BLaER1 treated with 17β-estradiol and CSF1 and Interleukin-3, amounts not matched to agents 10 nM and 100 nM (cell line): ENCODE data around the gene PACSIN3.

Source experiments
- H3K27ac ChIP-seq, 11 experiments: shearing (Covaris generic); formaldehyde crosslinking; 2 replicates each; pipeline ENCODE4 v1.8.1; 2022
- H3K27me3 ChIP-seq, 11 experiments: shearing (Covaris generic); formaldehyde crosslinking; 2 replicates each; pipeline ENCODE4 v1.8.1; 2022
- H3K36me3 ChIP-seq, 11 experiments: shearing (Covaris generic); formaldehyde crosslinking; 2 replicates each; pipeline ENCODE4 v1.8.1; 2022
- H3K4me1 ChIP-seq, 10 experiments: shearing (Covaris generic); formaldehyde crosslinking; 2 replicates each; pipeline ENCODE4 v1.8.1; 2022
- H3K4me2 ChIP-seq, 11 experiments: shearing (Covaris generic); formaldehyde crosslinking; 2 replicates each; pipeline ENCODE4 v1.8.1; 2022
- H3K4me3 ChIP-seq, 10 experiments: shearing (Covaris generic); formaldehyde crosslinking; 2 replicates each; pipeline ENCODE4 v1.8.1; 2022
- H3K9ac ChIP-seq, 11 experiments: shearing (Covaris generic); formaldehyde crosslinking; 2 replicates each; pipeline ENCODE4 v1.8.1; 2022
- H3K9me3 ChIP-seq, 11 experiments: shearing (Covaris generic); formaldehyde crosslinking; replicated peaks in 1 of 11; 2 replicates each; pipeline ENCODE4 v1.8.1; 2022
- H4K20me1 ChIP-seq, 11 experiments: shearing (Covaris generic); formaldehyde crosslinking; 2 replicates each; pipeline ENCODE4 v1.8.1; 2022
- Cebpa-rat ChIP-seq, 11 experiments: shearing (Covaris generic); IDR thresholded peaks; 2 replicates each; pipeline ENCODE4 v1.8.1; 2022

Gene PACSIN3

DNA sequence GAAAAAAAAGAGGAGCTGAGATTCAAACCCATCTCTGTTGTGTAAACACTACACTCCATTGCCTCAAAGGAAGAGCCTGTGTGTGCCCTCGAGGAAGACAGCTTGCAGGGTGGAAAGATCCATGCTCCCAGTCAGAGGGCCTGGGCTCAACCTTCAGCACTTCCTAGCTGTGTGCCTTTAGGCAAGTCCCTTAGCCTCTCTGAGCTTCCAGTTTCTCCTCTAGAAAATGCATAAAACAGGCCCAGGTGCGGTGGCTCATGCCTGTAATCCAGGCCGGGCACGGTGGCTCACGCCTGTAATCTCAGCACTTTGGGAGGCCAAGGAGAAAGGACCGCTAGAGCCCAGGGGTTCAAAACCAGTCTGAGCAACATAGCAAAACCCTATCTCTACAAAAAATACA lies 5.0 kb downstream of the PACSIN3 start:
- Histone ChIP-seq H3K9ac (no peak overlapping the region; a peak in 1 of 22 replicates), H3K4me1 (peaks cover 37 to 61% (median 47%) of the 10 kb centered on the region in 10 experiments), H3K9me3 (no peaks in the 10 kb centered on the region), H3K27ac (no peak overlapping the region), H3K36me3 (peaks cover 0 to 34% (median 22%) of the 10 kb centered on the region in 11 experiments; a peak in 14 of 22 replicates), H3K4me2 (no peak overlapping the region), H3K27me3 (peaks cover 0 to 7% (median 0%) of the 10 kb centered on the region in 11 experiments; a peak in 1 of 22 replicates), H4K20me1 (peaks cover 0 to 22% (median 0%) of the 10 kb centered on the region in 11 experiments; a peak in 7 of 22 replicates), H3K4me3 (no peak overlapping the region)
- TF ChIP-seq Cebpa-rat (IDR thresholded peaks at IDR 0.05): no peak

DNA sequence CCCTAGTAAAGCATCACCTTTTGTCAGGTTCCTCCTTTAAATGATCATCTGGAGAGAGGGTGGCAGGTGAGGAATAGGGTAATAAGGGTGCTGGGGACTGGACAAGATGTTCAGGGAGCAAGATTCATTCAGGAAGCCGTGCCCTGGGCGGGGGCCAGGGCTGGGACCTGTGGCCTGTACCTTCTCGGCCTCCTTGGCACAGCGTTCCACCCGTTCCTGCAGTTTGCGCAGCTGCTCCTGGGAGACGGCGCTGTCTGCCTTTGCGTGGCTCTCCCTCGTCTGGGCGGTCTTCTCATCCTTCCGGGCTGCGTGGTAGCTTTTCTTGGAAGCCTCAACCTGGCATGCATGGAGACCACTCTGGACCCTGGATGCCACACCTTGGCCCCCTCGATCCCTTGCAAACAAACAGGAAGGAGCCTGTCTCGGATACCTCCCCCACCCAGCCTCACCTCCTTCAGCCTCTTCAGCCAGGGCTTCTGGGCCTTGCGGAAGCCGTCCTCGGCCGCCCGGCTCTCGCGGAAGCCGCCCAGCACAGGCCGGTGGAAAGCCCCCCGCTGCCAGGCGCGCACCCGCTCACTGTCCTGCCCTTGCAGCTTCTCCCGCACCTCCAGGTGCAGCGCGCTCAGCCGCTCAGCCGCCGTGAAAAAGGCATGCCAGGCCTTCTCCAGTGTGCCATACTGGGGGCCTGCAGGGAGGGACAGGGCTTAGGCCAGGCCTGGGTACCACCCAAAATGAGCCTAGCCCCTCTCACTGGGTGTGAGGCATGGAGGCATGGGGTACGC lies 6.0 kb downstream of the PACSIN3 start:
- H3K27me3 ChIP-seq: no peaks in the 10 kb centered on the region
- no peak overlapping the region for H3K27ac ChIP-seq
- H3K4me3 ChIP-seq: no peak overlapping the region
- H4K20me1 ChIP-seq: peaks cover 6 to 28% (median 8%) of the 10 kb centered on the region in 11 experiments; a peak in 16 of 22 replicates
- H3K9me3 ChIP-seq: no peaks in the 10 kb centered on the region
- 0 out of 22 replicates have a peak overlapping the region, but pooled peaks of 1 of the 11 experiments have one; percentile 27 for H3K9ac ChIP-seq
- peaks cover 40 to 63% (median 49%) of the 10 kb centered on the region in 10 experiments for H3K4me1 ChIP-seq
- H3K4me2 ChIP-seq: no peak overlapping the region
- TF ChIP-seq Cebpa-rat (IDR thresholded peaks at IDR 0.05): no peak
- H3K36me3 ChIP-seq: peaks cover 4 to 40% (median 27%) of the 10 kb centered on the region in 11 experiments; a peak in 21 of 22 replicates

DNA sequence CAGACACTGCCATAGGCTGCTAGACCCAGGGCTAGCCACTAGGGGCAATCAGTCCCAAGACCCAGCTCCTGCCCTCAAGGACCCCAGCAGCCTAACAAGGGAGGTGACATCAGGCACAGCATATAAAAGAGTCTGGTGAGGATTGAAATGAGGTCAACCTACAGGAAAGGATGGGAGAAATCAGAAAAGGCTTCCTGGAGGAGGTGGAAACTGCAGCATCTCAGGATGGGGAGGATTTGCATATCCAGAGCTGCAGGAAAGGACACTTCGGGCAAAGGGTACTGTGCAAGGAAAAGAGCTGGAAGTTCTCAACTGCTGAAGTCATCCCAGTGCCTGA lies 6.6 kb downstream of the PACSIN3 start:
- H3K9me3 ChIP-seq: no peaks in the 10 kb centered on the region
- peaks cover 10 to 28% (median 14%) of the 10 kb centered on the region in 11 experiments; a peak in 16 of 22 replicates for H4K20me1 ChIP-seq
- peaks cover 40 to 63% (median 49%) of the 10 kb centered on the region in 10 experiments for H3K4me1 ChIP-seq
- 0 out of 22 replicates have a peak overlapping the region, but pooled peaks of 1 of the 11 experiments have one; percentile 2 for H3K9ac ChIP-seq
- peaks cover 9 to 45% (median 33%) of the 10 kb centered on the region in 11 experiments for H3K36me3 ChIP-seq
- H3K4me2 ChIP-seq: no peak overlapping the region
- peak overlapping the region in 1 of 11 experiments; percentile 99; a peak in 1 of 22 replicates for H3K27ac ChIP-seq
- H3K4me3 ChIP-seq: no peak overlapping the region
- H3K27me3 ChIP-seq: no peaks in the 10 kb centered on the region
- TF ChIP-seq Cebpa-rat (IDR thresholded peaks at IDR 0.05): no peak

DNA sequence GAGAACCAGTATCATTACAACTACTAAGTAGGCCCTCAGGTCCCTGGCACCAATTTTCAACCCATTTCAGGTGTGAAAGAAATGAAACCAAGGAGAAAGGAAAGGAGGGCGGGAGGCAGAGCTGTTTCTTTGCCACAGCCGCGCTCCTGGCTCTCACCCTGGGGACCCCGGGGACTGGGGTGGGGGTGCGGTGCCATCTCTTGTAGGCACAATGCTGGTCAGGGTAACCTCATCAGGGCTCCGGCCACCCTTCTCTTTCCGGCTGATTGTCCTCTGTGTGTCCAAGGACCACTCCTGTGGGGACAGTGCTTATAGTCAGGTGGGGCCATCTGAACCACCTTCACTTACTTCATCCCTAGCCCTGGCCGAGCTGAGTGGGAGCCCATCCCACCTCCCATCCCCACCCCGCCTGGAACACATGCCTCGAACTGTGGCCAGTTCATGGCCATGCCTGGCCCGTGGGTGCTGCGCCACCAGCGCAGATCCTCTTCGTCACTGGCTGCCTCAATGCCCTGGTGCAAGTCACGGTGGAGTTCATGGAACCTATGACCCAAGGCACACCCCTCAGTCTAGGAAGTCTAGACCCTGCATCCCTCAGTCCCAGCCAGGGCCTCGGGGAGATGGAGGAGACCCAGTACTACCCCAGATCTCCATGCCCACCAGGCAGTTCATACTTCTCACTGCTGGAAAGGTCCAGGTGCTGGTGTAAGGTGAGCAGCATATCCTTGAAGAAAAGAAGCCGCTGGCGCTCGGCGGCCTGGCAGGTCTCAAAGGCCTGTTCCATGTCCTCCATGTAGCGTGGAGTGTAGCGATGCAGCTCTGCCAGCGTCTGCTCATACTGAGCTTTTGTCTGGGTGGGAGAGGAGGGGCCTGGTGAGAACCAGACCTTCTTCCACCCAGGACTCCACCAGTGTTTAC lies 7.2 kb downstream of the PACSIN3 start:
- peaks cover 13 to 50% (median 37%) of the 10 kb centered on the region in 11 experiments for H3K36me3 ChIP-seq
- H3K9ac ChIP-seq: peak overlapping the region; percentile 92 to 100 (median 98); a peak in 14 of 22 replicates
- no peaks in the 10 kb centered on the region for H3K9me3 ChIP-seq
- H3K4me1 ChIP-seq: peaks cover 35 to 57% (median 45%) of the 10 kb centered on the region in 10 experiments
- H3K4me2 ChIP-seq: peak overlapping the region in 5 of 11 experiments; percentile 84 to 97 (median 91); a peak in 3 of 22 replicates
- H3K27ac ChIP-seq: peak overlapping the region in 6 of 11 experiments; percentile 96 to 99 (median 98); a peak in 11 of 22 replicates
- H4K20me1 ChIP-seq: peaks cover 12 to 25% (median 16%) of the 10 kb centered on the region in 11 experiments; a peak in 19 of 22 replicates
- TF ChIP-seq Cebpa-rat (IDR thresholded peaks at IDR 0.05): no peak
- no peak overlapping the region for H3K4me3 ChIP-seq
- H3K27me3 ChIP-seq: no peaks in the 10 kb centered on the region

DNA sequence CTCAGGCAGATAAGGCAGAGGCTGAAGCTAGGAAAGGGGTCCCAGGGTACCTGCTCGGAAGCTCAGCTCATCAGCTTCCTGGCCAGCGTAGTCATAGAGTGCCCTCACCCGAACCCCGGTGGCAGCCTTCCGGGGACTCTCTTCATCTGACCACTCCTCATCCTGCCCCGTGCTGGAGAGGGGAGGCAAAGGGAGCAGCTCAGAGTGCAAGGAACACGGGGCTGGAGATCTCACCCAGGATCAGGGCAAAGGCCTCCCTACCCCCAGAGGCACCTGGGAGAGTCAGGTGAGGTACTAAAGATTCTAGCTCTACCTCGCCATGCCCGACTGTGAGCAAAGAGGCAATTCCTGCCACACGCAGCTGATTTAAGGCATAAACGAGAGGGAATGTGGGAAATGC lies 7.9 kb downstream of the PACSIN3 start:
- peaks cover 20 to 57% (median 44%) of the 10 kb centered on the region in 11 experiments for H3K36me3 ChIP-seq
- no peaks in the 10 kb centered on the region for H3K27me3 ChIP-seq
- peak overlapping the region; percentile 96 to 99 (median 97); a peak in 20 of 22 replicates for H3K27ac ChIP-seq
- peak overlapping the region; percentile 92 to 100 (median 98); a peak in 21 of 22 replicates for H3K9ac ChIP-seq
- H3K4me1 ChIP-seq: peaks cover 28 to 50% (median 42%) of the 10 kb centered on the region in 10 experiments
- no peak for TF ChIP-seq Cebpa-rat (IDR thresholded peaks at IDR 0.05)
- H3K4me2 ChIP-seq: peak overlapping the region; percentile 84 to 97 (median 90)
- H4K20me1 ChIP-seq: peaks cover 19 to 28% (median 23%) of the 10 kb centered on the region in 11 experiments; a peak in 21 of 22 replicates
- peak overlapping the region in 4 of 10 experiments; percentile 9 to 100 (median 91); a peak in 3 of 20 replicates for H3K4me3 ChIP-seq
- H3K9me3 ChIP-seq: no peaks in the 10 kb centered on the region

DNA sequence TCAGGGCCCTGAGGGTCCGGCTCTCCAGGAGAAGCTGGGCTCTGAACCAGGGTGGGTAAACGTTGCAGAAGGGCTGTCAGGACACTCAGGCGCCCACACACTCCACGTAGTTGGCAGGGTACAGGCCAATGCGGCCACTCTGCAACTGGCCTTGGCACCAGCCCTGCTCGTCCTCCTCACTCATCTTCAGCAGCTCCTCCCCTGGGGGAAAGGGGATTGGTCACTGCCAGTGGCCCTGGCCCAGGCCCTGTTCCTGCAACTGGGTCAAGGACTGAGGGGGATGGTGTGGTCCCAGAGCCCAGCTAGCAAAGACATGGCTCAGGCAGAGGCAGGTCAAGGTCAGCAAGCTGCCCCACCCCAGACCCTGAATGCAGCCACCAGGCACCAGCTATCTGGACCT lies 8.4 kb downstream of the PACSIN3 start:
- Histone ChIP-seq H3K9ac (peak overlapping the region; percentile 92 to 100 (median 98)), H3K4me1 (peaks cover 26 to 50% (median 38%) of the 10 kb centered on the region in 10 experiments), H3K4me2 (peak overlapping the region; percentile 84 to 97 (median 90)), H4K20me1 (peaks cover 24 to 33% (median 28%) of the 10 kb centered on the region in 11 experiments), H3K9me3 (no peaks in the 10 kb centered on the region), H3K36me3 (peaks cover 25 to 62% (median 48%) of the 10 kb centered on the region in 11 experiments), H3K27ac (peak overlapping the region; percentile 96 to 99 (median 97)), H3K4me3 (peak overlapping the region; percentile 9 to 100 (median 96); a peak in 17 of 20 replicates), H3K27me3 (no peaks in the 10 kb centered on the region)
- TF ChIP-seq Cebpa-rat (IDR thresholded peaks at IDR 0.05): no peak

DNA sequence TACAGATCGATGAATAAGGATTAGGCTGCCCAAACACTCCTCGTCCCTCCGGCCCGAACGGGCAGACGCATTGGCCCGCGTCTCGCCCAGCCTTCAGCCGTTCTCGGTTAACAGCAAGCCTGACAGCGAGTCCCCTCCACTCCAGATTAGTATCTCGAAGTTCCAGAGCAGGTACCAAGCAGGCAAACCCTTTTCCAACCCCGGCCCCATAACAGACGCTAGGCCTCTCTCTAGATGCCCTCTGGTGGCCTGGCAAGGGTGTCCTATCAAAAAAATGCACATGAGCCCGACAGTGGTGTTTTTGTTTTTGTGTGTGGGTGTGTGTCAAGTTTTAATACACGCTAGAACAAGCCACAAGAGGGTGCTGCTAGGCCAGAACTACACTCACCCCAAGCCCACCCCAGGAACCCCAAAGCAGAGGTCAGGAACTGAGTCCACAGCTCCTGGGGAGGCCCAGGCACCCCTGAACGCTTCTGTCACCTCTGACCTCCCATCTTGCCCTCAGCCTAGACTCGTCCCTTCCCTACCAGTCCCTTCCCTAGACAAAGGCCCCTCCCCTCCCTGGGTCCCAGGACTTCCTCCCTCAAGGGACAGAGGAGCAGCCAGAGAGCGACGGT lies 8.9 kb downstream of the PACSIN3 start:
- peak overlapping the region; percentile 92 to 100 (median 98) for H3K9ac ChIP-seq
- peak overlapping the region; percentile 81 to 100 (median 96) for H3K4me3 ChIP-seq
- H3K27ac ChIP-seq: peak overlapping the region; percentile 96 to 99 (median 97)
- H3K4me2 ChIP-seq: peak overlapping the region; percentile 84 to 97 (median 90)
- peaks cover 26 to 55% (median 36%) of the 10 kb centered on the region in 10 experiments for H3K4me1 ChIP-seq
- no peaks in the 10 kb centered on the region for H3K27me3 ChIP-seq
- no peak for TF ChIP-seq Cebpa-rat (IDR thresholded peaks at IDR 0.05)
- peaks cover 30 to 65% (median 51%) of the 10 kb centered on the region in 11 experiments for H3K36me3 ChIP-seq
- peaks cover 29 to 38% (median 33%) of the 10 kb centered on the region in 11 experiments for H4K20me1 ChIP-seq
- no peaks in the 10 kb centered on the region for H3K9me3 ChIP-seq
